Fibroblast of skin of left quadriceps (primary cell): ENCODE data around the gene PPP1R11.

Source experiments
- DNase-seq, 2 experiments: peaks; one replicate each; pipeline ENCODE4 v3.0.0-alpha.2; 2013; ENCODE audit warnings: low read depth in 2 of 2

The PPP1R11 gene

DNA sequence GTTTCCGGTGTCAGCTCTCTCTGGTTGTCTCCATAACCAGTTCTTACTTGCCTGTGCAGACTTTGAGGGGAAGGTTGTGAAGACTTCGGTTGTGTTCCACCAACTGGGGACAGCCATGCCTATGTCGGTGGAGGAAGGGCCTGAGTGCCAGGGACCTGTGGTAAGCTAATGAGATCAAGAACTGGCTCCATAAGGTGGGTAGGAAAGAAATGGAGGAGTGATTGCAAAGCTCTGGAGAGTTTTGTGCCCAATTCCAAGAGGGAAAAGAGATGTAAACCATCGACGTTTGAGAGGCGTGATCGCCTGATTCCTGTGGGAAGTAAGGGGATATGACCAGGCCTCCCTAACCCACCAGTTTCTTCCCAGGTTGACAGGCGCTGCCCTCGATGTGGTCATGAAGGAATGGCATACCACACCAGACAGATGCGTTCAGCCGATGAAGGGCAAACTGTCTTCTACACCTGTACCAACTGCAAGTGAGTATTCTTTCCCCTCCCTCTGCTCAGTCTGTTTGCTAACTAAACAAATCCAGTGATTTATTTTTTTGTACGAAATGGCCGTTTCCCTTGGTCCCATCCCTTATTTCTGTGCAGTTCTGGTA is 5.0 kb upstream of the PPP1R11 start:
- no peak for DNase-seq

DNA sequence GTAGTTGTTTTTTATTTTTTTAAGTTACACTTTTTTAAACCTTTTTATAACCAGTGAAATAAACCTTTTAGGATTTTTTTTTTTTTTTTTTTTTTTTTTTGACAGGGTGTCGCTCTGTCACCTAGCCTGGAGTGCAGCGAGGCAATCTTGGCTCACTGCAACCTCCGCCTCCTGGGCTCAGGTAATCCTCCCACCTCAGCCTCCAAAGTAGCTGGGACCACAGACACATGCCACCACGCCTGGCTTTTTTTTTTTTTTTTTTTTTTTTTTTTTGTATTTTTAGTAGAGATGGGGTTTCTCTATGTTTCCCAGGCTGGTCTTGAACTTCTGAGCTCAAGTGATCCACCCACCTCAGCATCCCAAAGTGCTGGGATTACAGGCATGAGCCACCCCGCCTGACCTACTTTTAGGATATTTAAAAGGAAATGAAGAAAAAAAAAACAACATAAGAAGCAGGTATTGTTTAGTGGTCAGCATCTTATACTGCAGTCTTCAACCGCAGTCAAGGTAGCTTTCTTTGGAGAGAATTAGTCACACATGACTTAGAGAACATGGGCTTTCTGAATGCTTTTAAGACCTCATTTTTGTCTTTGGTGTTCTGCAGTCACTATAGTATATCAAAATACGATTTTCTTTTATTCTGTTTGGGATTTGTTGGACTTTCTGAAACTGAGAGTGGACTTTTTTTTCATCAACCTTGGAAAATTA is 4.4 kb upstream of the PPP1R11 start:
- no peak for DNase-seq

GRCh38 chr6:30063315-30063714 is 3.7 kb upstream of the PPP1R11 start:
- DNase-seq: no peak

- no peak for DNase-seq
Measured at GRCh38 chr6:30066082-30066481, 916 bp upstream of the PPP1R11 start.

GRCh38 chr6:30067460-30068139 is 602 bp downstream of the PPP1R11 start:
- no peak for DNase-seq

- no peak for DNase-seq
Measured at GRCh38 chr6:30071081-30071818, 4.3 kb downstream of the PPP1R11 start.

DNA sequence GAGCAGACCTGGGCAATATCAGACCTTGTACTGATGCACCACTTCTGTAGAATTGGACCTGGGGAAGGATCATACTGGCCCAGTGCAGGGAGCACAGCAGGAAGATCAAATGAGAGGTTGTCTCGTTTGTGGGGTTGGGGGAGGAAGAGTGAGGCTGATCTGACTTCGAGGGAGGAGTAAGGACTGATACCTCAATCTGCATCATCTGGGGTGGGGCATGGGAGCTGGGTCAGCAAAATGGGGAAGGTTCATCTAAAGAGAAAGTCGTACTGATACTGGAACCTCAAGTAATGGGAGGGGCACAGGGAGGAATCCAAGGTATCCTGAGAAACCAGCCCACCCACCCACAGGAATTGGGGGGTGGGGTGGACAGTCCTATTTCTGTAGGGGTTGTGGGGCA is 4.9 kb downstream of the PPP1R11 start:
- DNase-seq: no peak

GRCh38 chr6:30073489-30074235 is 6.7 kb downstream of the PPP1R11 start:
- no peak for DNase-seq

DNA sequence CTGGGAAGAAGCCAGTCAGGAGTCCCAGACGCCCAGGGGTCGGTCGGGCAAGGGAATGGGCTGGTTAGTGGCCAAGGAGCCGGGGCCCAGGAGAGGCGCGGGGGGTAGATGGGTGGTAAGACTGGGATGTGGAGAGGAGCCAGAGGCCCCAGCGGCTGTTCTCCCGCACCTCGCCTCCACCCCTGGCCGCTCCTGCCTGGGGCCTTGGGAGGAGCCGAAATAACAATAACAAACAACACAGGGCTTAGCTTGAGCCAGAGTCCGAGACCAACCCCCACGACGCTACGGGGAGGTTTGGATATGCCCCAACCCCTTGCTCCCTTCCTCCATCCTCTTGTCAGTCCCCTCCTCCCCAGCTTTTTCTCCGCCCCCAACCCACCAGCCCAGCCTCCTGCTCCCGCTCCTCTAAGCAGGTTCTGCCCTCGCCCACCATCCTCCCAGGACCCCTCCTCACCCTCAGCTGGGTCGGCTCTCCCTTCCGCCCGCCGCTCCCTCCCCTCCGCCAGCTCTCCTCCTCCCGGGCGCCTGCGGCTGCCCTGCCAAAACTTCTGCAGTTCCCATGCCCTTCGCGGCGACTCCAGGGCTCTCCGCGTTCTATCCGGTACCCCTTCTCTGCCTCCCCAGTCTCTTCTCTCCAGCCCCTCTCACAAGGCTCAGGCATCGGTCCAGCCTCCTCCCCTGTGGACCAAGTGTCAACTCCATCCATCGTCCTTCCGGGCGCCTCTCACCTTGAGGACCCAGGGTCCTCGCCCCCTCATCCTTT is 7.5 kb downstream of the PPP1R11 start:
- DNase-seq: no peak

GRCh38 chr6:30075094-30075789 is 8.2 kb downstream of the PPP1R11 start, which contains the start of gene RNF39:
RNF39 (minus strand) TSS chr6:30075769; CDS start chr6:30075585, 184 bp downstream.
- DNase-seq: no peak

DNA sequence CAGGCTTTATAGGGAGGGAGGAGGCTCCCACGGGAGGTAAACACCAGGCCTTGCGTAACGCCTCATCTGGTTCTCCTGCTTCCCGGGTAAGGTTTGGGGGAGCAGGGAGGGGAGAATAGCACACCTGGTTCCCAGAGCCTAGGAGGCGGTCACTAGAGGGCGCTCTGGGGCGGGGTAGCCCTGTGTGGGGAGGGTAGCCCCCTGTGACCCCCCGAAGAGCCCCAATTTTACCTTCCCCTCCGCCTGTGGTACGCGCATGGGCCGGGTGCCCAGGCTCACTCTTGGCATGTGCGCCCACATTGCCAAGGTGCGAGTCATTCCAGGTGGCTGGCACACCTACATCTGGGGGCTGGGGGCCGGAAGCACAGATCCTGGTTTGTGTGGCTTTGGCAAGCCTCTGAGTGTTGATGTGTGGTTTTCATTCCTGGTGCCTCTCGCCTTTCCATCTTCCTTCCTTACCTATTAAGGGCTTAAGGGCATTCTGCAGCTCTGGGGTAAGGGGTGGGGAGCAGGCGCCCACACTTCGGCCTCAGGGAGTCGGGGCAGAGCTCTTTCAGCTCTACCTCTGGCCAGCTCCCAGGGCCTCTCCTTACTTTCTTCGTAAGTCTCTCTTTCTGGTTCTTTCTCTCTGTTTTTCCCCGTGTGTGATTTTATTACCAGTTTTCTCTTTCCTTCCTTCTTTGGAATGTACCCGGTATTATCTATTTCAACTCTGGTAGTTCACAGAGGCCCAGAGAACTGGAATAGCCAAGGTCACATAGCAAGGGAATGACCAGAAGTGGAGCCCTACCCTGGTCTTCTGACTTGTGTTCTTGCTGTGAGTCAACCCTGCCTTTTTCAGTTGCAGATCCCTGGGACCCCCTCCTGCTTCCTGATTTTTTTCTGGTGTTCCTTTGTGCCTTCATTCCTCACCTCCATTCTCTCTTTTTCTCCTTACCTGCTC is 9.1 kb downstream of the PPP1R11 start:
- DNase-seq: no peak

DNA sequence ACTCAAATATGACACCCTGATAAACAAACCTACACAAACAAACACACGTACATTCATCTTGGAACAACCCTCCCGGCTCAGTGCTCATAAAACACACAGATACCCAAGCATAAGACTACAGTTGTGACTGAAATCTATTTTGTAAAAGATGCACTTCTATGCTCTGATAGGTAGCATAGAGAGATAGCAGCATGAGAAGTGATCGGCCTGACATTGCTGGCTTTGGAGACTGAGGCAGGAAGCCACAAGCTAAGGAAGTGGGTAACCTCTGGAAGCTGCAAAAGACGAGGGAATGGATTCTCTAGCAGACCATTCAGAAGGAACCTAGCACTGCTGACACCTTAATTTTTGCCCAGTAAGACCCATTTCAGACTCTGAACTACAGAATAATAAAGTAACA is 10.2 kb downstream of the PPP1R11 start:
- DNase-seq: no peak

DNA sequence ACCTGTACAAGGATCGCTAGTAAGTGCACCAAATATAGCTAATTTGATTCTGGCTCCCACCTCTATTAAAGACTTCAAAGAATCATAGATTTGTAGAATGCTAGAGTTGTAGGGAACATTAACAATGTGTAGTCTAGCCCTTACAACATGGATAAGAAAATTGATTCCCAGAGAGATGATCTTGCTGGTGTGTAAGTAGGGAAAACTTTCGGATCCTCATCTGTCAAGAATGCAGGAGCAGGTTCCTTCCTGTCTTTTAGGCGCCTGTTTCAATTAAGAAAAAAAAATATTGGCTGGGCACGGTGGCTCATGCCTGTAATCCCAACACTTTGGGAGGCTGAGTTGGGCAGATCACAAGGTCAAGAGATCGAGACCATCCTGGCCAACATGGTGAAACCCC is 20.9 kb downstream of the PPP1R11 start:
- no peak for DNase-seq

- DNase-seq: peak in 1 of 2 experiments; percentile 20
Measured at GRCh38 chr6:30091577-30092381, 24.8 kb downstream of the PPP1R11 start.

DNA sequence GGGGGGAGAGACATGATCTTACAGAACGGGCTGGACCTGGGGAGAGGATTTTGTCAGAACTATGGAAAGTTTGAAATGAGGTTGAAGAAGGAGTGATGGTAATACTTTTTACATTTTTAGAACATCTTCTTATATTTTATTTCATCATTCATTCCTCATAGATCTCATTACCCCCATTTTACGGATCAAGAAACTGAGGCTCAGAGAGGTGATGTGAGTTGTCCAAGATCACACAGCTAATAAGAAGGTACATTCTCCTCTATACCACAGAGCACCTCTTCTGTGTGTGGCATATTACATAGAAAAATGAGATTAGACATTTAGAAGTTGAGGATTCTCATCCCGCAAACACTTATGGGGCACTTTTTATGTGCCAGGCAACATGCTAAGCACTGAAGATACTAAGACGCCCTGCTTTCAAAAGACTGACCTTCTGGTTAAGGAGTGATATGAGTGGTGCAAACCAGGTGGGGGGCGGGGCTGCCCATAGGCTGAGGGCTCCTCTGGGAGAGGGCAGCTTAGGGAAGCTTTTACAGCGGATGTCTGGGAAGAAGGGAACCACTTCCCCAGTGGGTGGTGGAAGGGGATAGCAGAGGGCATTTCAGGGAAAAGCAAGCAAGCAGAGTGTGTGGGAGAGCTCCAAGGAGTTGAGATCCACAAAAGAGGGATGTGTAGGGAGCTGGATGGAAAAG is 26.0 kb downstream of the PPP1R11 start:
- DNase-seq: no peak

GRCh38 chr6:30093951-30094661 is 27.1 kb downstream of the PPP1R11 start:
- DNase-seq: no peak

DNA sequence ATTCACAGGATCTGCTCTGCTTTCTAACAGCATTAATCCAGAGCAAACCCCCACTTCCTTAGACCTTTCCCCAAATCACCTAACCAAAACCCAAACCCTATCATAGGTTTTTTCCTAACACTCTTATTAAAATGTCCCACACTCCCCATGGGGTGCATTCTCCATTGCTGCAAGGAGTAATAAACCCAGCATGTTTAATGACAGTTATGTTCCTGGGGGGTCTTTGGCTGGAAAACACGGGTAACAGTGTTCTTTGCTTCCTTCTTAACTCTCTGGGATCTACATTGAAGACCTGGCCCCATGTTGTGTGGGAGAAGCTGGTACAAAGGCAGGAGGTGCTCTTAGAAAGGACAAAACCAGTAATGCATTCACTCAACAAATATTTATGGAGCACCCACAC is 29.8 kb downstream of the PPP1R11 start:
- DNase-seq: no peak
